ENCODE results near the gene GRIK2.

GRIK2 gene

GRCh38 chr6:101921829-101922450 is 528.4 kb downstream of the GRIK2 start:
- DNase-seq = no peak

GRCh38 chr6:101926149-101926925 is 532.8 kb downstream of the GRIK2 start:
- DNase-seq = no peak

GRCh38 chr6:101931766-101932165 is 538.3 kb downstream of the GRIK2 start:
- DNase-seq = no peak

GRCh38 chr6:101932704-101933103 is 539.2 kb downstream of the GRIK2 start:
- no peak for DNase-seq

GRCh38 chr6:101935732-101936131 is 542.2 kb downstream of the GRIK2 start:
- no peak for DNase-seq

- no peak for DNase-seq
Measured at GRCh38 chr6:101936516-101936915, 543.0 kb downstream of the GRIK2 start.

- DNase-seq = no peak
Measured at GRCh38 chr6:101937108-101937507, 543.6 kb downstream of the GRIK2 start.

- DNase-seq = no peak
Measured at GRCh38 chr6:101940391-101940790, 546.9 kb downstream of the GRIK2 start.

- no peak for DNase-seq
Measured at GRCh38 chr6:101956961-101957360, 563.5 kb downstream of the GRIK2 start.

GRCh38 chr6:101961357-101961756 is 567.8 kb downstream of the GRIK2 start:
- DNase-seq = no peak

- no peak for DNase-seq
Measured at GRCh38 chr6:101980924-101981323, 587.4 kb downstream of the GRIK2 start.

- DNase-seq = no peak
Measured at GRCh38 chr6:101986476-101986875, 593.0 kb downstream of the GRIK2 start.

- DNase-seq = no peak
Measured at GRCh38 chr6:101992286-101992685, 598.8 kb downstream of the GRIK2 start.

- no peak for DNase-seq
Measured at GRCh38 chr6:101994521-101994920, 601.0 kb downstream of the GRIK2 start.

GRCh38 chr6:102015431-102015830 is 621.9 kb downstream of the GRIK2 start:
- DNase-seq = no peak

- no peak for DNase-seq
Measured at GRCh38 chr6:102022281-102022680, 628.8 kb downstream of the GRIK2 start.

- DNase-seq = no peak
Measured at GRCh38 chr6:102022803-102023202, 629.3 kb downstream of the GRIK2 start.

- DNase-seq = no peak
Measured at GRCh38 chr6:102023977-102024657, 630.6 kb downstream of the GRIK2 start.

GRCh38 chr6:102026649-102027048 is 633.1 kb downstream of the GRIK2 start:
- no peak for DNase-seq

- no peak for DNase-seq
Measured at GRCh38 chr6:102028176-102028575, 634.7 kb downstream of the GRIK2 start.

GRCh38 chr6:102038964-102039363 is 645.5 kb downstream of the GRIK2 start:
- DNase-seq = no peak

GRCh38 chr6:102039441-102039840 is 645.9 kb downstream of the GRIK2 start:
- no peak for DNase-seq

- no peak for DNase-seq
Measured at GRCh38 chr6:102051001-102051400, 657.5 kb downstream of the GRIK2 start.

- DNase-seq = no peak
Measured at GRCh38 chr6:102051720-102052119, 658.2 kb downstream of the GRIK2 start.

All from activated naive CD4-positive, alpha-beta T cell treated with anti-CD3 and anti-CD28 coated beads, Interleukin-2, amount 50 U/mL, for 16 hours (primary cell).